ENCODE results near the gene TMEM200C. TPM values are rescaled to one million over a fixed set of nuclear protein-coding genes. Genes with fewer than 3 reads are reported as not detected.
"Not testable (repeated sequence)": the region's sequence is repeated elsewhere in the genome, so short reads cannot be mapped to it uniquely, and the experiment has no call there.

Gene TMEM200C
- total RNA-seq, 2 donors from 2014 or later, result 0.12 to 0.53 TPM

GRCh38 chr18:5871426-5871825 lies 23.9 kb downstream of the TMEM200C start:
- Histone ChIP-seq H3K27ac (no peak overlapping the region), H3K4me3 (no peak overlapping the region), H3K36me3 (no peaks in the 10 kb centered on the region), H3K27me3 (no peaks in the 10 kb centered on the region), H3K9ac (ENCODE audit: low read depth in 2 of 2, low read length in 2 of 2) (no peak overlapping the region), H3K9me3 (no peaks in the 10 kb centered on the region), H3K4me1 (no peaks in the 10 kb centered on the region)
- no peak for DNase-seq
- intact Hi-C loops (cut with DNase I), result no loop called here
- TF ChIP-seq CTCF (IDR thresholded peaks at IDR 0.05), result no peak

- H3K9me3 ChIP-seq, result no peaks in the 10 kb centered on the region
- H3K4me3 ChIP-seq, result no peak overlapping the region
- no peaks in the 10 kb centered on the region for H3K27me3 ChIP-seq
- no peak overlapping the region for H3K27ac ChIP-seq
- peak; percentile 66 for DNase-seq
- H3K9ac ChIP-seq (ENCODE audit: low read depth in 2 of 2, low read length in 2 of 2), result no peak overlapping the region
- no peaks in the 10 kb centered on the region for H3K4me1 ChIP-seq
- intact Hi-C loops (cut with DNase I), result no loop called here
- TF ChIP-seq CTCF (IDR thresholded peaks at IDR 0.05), result peak; percentile 73
- no peaks in the 10 kb centered on the region for H3K36me3 ChIP-seq
These were observed 27.0 kb downstream of the TMEM200C start for GRCh38 chr18:5868218-5868854.

GRCh38 chr18:5865521-5865920 lies 29.8 kb downstream of the TMEM200C start:
- Histone ChIP-seq H3K36me3 (no peaks in the 10 kb centered on the region), H3K9ac (ENCODE audit: low read depth in 2 of 2, low read length in 2 of 2) (no peak overlapping the region), H3K9me3 (no peaks in the 10 kb centered on the region), H3K27me3 (no peaks in the 10 kb centered on the region), H3K4me3 (no peak overlapping the region), H3K4me1 (no peaks in the 10 kb centered on the region), H3K27ac (no peak overlapping the region)
- TF ChIP-seq CTCF (IDR thresholded peaks at IDR 0.05), result no peak
- intact Hi-C loops (cut with DNase I), result no loop called here
- DNase-seq, result no peak

- H3K4me1 ChIP-seq; H3K27me3 ChIP-seq; DNase-seq; H3K36me3 ChIP-seq; H3K4me3 ChIP-seq; H3K9ac ChIP-seq (ENCODE audit: low read depth in 2 of 2, low read length in 2 of 2); H3K9me3 ChIP-seq; intact Hi-C loops (cut with DNase I); H3K27ac ChIP-seq: not testable (repeated sequence)
These were observed 33.2 kb downstream of the TMEM200C start for GRCh38 chr18:5862127-5862526.

GRCh38 chr18:5857180-5857579 lies 38.1 kb downstream of the TMEM200C start:
- Histone ChIP-seq H3K27me3 (no peaks in the 10 kb centered on the region), H3K4me1 (no peaks in the 10 kb centered on the region), H3K9me3 (no peaks in the 10 kb centered on the region), H3K4me3 (no peak overlapping the region), H3K27ac (no peak overlapping the region), H3K9ac (ENCODE audit: low read depth in 2 of 2, low read length in 2 of 2) (no peak overlapping the region), H3K36me3 (no peaks in the 10 kb centered on the region)
- intact Hi-C loops (cut with DNase I), result no loop called here
- TF ChIP-seq CTCF (IDR thresholded peaks at IDR 0.05), result no peak
- no peak for DNase-seq

- no peak for TF ChIP-seq CTCF (IDR thresholded peaks at IDR 0.05)
- no peaks in the 10 kb centered on the region for H3K9me3 ChIP-seq
- no peak overlapping the region for H3K4me3 ChIP-seq
- DNase-seq, result no peak
- H3K27me3 ChIP-seq, result no peaks in the 10 kb centered on the region
- no peaks in the 10 kb centered on the region for H3K4me1 ChIP-seq
- H3K36me3 ChIP-seq, result no peaks in the 10 kb centered on the region
- H3K27ac ChIP-seq, result no peak overlapping the region
- H3K9ac ChIP-seq (ENCODE audit: low read depth in 2 of 2, low read length in 2 of 2), result no peak overlapping the region
- intact Hi-C loops (cut with DNase I), result no loop called here
These were observed 42.1 kb downstream of the TMEM200C start for GRCh38 chr18:5853253-5853652.
